Neutrophil (primary cell): Measurements from ENCODE around the gene WDR90.

Source experiments
- H3K27ac ChIP-seq: fragments of 200-600 bp; sonication (generic); 2 replicates; pipeline ENCODE4 v1.5.1; 2016; ENCODE audit warnings: mild to moderate bottlenecking, moderate library complexity
- H3K27me3 ChIP-seq: fragments of 200-600 bp; sonication (generic); 2 replicates; pipeline ENCODE4 v1.6.0; 2016; ENCODE audit warnings: mild to moderate bottlenecking
- H3K36me3 ChIP-seq: fragments of 200-600 bp; sonication (generic); 2 replicates; pipeline ENCODE4 v1.5.1; 2017
- H3K4me1 ChIP-seq, 2 experiments: fragments of 200-600 bp in 1 of 2; sonication (generic) in 1 of 2; 1 replicate in 1 of 2; 2 replicates in 1 of 2; pipeline versions ENCODE4 v1.5.1 to v1.6.1; 2013 to 2016; ENCODE audit warnings: low read depth in 1 of 2, low read length in 1 of 2, mild to moderate bottlenecking in 1 of 2, moderate library complexity in 1 of 2; ENCODE audit not compliant: control insufficient read depth in 1 of 2, insufficient read depth in 1 of 2
- H3K4me3 ChIP-seq, 2 experiments: fragments of 200-600 bp in 1 of 2; sonication (generic) in 1 of 2; 1 replicate in 1 of 2; 2 replicates in 1 of 2; pipeline ENCODE4 v1.5.1; 2013 to 2016; ENCODE audit warnings: low read depth in 1 of 2, low read length in 1 of 2, mild to moderate bottlenecking in 1 of 2, moderate library complexity in 1 of 2
- H3K9me3 ChIP-seq: fragments of 200-600 bp; sonication (generic); 2 replicates; pipeline ENCODE4 v1.5.1; 2016
- CTCF ChIP-seq: fragments of 200-600 bp; sonication (generic); IDR thresholded peaks from 2 replicates; pipeline ENCODE4 v1.5.1; 2016; ENCODE audit warnings: antibody characterized with exemption

Gene WDR90

GRCh38 chr16:668519-669171 is 19.5 kb downstream of the WDR90 start:
- Histone ChIP-seq H3K9me3 (no peaks in the 10 kb centered on the region), H3K27me3 (no peaks in the 10 kb centered on the region), H3K4me1 (peaks cover 17 to 22% of the 10 kb centered on the region in 2 experiments), H3K4me3 (peak overlapping the region; percentile 68 to 98), H3K36me3 (peaks cover 46% of the 10 kb centered on the region), H3K27ac (peak overlapping the region; percentile 83)
- no peak for TF ChIP-seq CTCF

- Histone ChIP-seq H3K4me3 (no peak overlapping the region), H3K27me3 (peaks cover 7% of the 10 kb centered on the region), H3K9me3 (no peaks in the 10 kb centered on the region), H3K27ac (no peak overlapping the region), H3K4me1 (peaks cover 17 to 22% of the 10 kb centered on the region in 2 experiments), H3K36me3 (peaks cover 56% of the 10 kb centered on the region)
- no peak for TF ChIP-seq CTCF
Observed at GRCh38 chr16:669666-670065, 20.5 kb downstream of the WDR90 start.

- Histone ChIP-seq H3K9me3 (no peaks in the 10 kb centered on the region), H3K36me3 (peaks cover 56% of the 10 kb centered on the region), H3K27me3 (peaks cover 18% of the 10 kb centered on the region), H3K4me1 (peaks cover 17 to 31% of the 10 kb centered on the region in 2 experiments), H3K4me3 (no peak overlapping the region), H3K27ac (no peak overlapping the region)
- no peak for TF ChIP-seq CTCF
Observed at GRCh38 chr16:670485-671352, 21.6 kb downstream of the WDR90 start.

GRCh38 chr16:671353-672131 is 22.4 kb downstream of the WDR90 start:
- peaks cover 18 to 38% of the 10 kb centered on the region in 2 experiments for H3K4me1 ChIP-seq
- no peaks in the 10 kb centered on the region for H3K9me3 ChIP-seq
- peaks cover 26% of the 10 kb centered on the region for H3K27me3 ChIP-seq
- H3K27ac ChIP-seq = no peak overlapping the region
- peaks cover 56% of the 10 kb centered on the region for H3K36me3 ChIP-seq
- no peak overlapping the region for H3K4me3 ChIP-seq
- TF ChIP-seq CTCF = no peak

- no peak overlapping the region for H3K27ac ChIP-seq
- peaks cover 56% of the 10 kb centered on the region for H3K36me3 ChIP-seq
- peaks cover 24 to 45% of the 10 kb centered on the region in 2 experiments for H3K4me1 ChIP-seq
- H3K9me3 ChIP-seq = no peaks in the 10 kb centered on the region
- peaks cover 34% of the 10 kb centered on the region for H3K27me3 ChIP-seq
- no peak overlapping the region for H3K4me3 ChIP-seq
- no peak for TF ChIP-seq CTCF
Observed at GRCh38 chr16:672371-672770, 23.2 kb downstream of the WDR90 start.
